Ascending aorta (tissue), 2 donors: ENCODE measurements around the gene ESM1. TPM values are rescaled to one million over a fixed set of nuclear protein-coding genes. Genes with fewer than 3 reads are reported as not detected.
"Not testable (repeated sequence)": the region's sequence is repeated elsewhere in the genome, so short reads cannot be mapped to it uniquely, and the experiment has no call there.

Experiments
- DNase-seq, 2 donors: peaks; one replicate each; pipeline ENCODE4 v3.0.0-alpha.2; 2019; ENCODE audit warnings: low spot score in 2 of 2
- H3K27ac ChIP-seq, 2 donors: fragments of 200-600 bp; sonication (generic); one replicate each; pipeline ENCODE4 v1.5.1; 2016 to 2017; ENCODE audit warnings: mild to moderate bottlenecking in 1 of 2
- H3K27me3 ChIP-seq: fragments of 200-600 bp; sonication (generic); one replicate; pipeline ENCODE4 v1.5.1; 2017
- H3K36me3 ChIP-seq, 2 donors: fragments of 200-600 bp; sonication (generic); one replicate each; pipeline ENCODE4 v1.5.1; 2016
- H3K4me1 ChIP-seq, 2 donors: fragments of 200-600 bp; sonication (generic); one replicate each; pipeline ENCODE4 v1.5.1; 2016 to 2017; ENCODE audit warnings: mild to moderate bottlenecking in 1 of 2
- H3K4me3 ChIP-seq, 2 donors: fragments of 200-600 bp; sonication (generic); one replicate each; pipeline ENCODE4 v1.5.1; 2016 to 2017; ENCODE audit warnings: mild to moderate bottlenecking in 1 of 2
- H3K9me3 ChIP-seq, 2 donors: fragments of 200-600 bp; sonication (generic); one replicate each; pipeline ENCODE4 v1.5.1; 2016
- CTCF ChIP-seq, 3 experiments: fragments of 200-600 bp in 2 of 3; fragments of 450-650 bp in 1 of 3; sonication (generic) in 2 of 3; IDR thresholded peaks; one replicate each; pipeline ENCODE4 v1.5.1; 2016 to 2019; ENCODE audit warnings: antibody characterized with exemption in 3 of 3, mild to moderate bottlenecking in 1 of 3, moderate library complexity in 1 of 3
- intact Hi-C: fragments of 100-400 bp; cut with DNase I; formaldehyde crosslinking; loops from one replicate; pipeline ENCODE4 v1.15.1; 2023
- total RNA-seq: library from RNA; depleted of rRNA; stranded (reverse); fragments of >200 nt; gene quantifications from one replicate; pipeline ENCODE4 v1.1.0, GENCODE V29; 2016

Gene ESM1
- total RNA-seq, 1 donor from 2014 or later: not detected

GRCh38 chr5:55027595-55027994 is 42.2 kb upstream of the ESM1 start:
- no peaks in the 10 kb centered on the region for H3K36me3 ChIP-seq
- H3K4me3 ChIP-seq: no peak overlapping the region
- no peak overlapping the region for H3K27ac ChIP-seq
- intact Hi-C loops: no loop called here
- H3K9me3 ChIP-seq: no peaks in the 10 kb centered on the region
- H3K4me1 ChIP-seq: no peaks in the 10 kb centered on the region
- TF ChIP-seq CTCF (IDR thresholded peaks at IDR 0.05): no peak
- no peaks in the 10 kb centered on the region for H3K27me3 ChIP-seq
- DNase-seq: no peak

GRCh38 chr5:55022450-55022849 is 37.1 kb upstream of the ESM1 start:
- H3K4me3 ChIP-seq: no peak overlapping the region
- intact Hi-C loops: no loop called here

GRCh38 chr5:55021821-55022220 is 36.4 kb upstream of the ESM1 start:
- Histone ChIP-seq H3K27me3 (no peaks in the 10 kb centered on the region), H3K36me3 (no peaks in the 10 kb centered on the region), H3K4me1 (peaks cover 0 to 5% of the 10 kb centered on the region in 2 donors), H3K9me3 (no peaks in the 10 kb centered on the region), H3K4me3 (no peak overlapping the region), H3K27ac (no peak overlapping the region)
- TF ChIP-seq CTCF (IDR thresholded peaks at IDR 0.05): no peak
- no peak for DNase-seq
- intact Hi-C loops: no loop called here

More at GRCh38 chr5:55022450-55022849, 37.1 kb upstream of the ESM1 start:
- no peaks in the 10 kb centered on the region for H3K27me3 ChIP-seq
- no peak overlapping the region for H3K27ac ChIP-seq
- H3K4me1 ChIP-seq: peaks cover 0 to 5% of the 10 kb centered on the region in 2 donors
- H3K9me3 ChIP-seq: no peaks in the 10 kb centered on the region
- DNase-seq: no peak
- H3K36me3 ChIP-seq: no peaks in the 10 kb centered on the region
- TF ChIP-seq CTCF (IDR thresholded peaks at IDR 0.05): no peak

GRCh38 chr5:55021410-55021809 is 36.0 kb upstream of the ESM1 start:
- no peak for TF ChIP-seq CTCF (IDR thresholded peaks at IDR 0.05)
- no peaks in the 10 kb centered on the region for H3K27me3 ChIP-seq
- no peak for DNase-seq
- H3K4me1 ChIP-seq: peaks cover 0 to 5% of the 10 kb centered on the region in 2 donors
- no peak overlapping the region for H3K4me3 ChIP-seq
- intact Hi-C loops: no loop called here
- no peak overlapping the region for H3K27ac ChIP-seq
- no peaks in the 10 kb centered on the region for H3K9me3 ChIP-seq
- H3K36me3 ChIP-seq: no peaks in the 10 kb centered on the region

GRCh38 chr5:55010149-55010548 is 24.8 kb upstream of the ESM1 start:
- H3K9me3 ChIP-seq, H3K4me3 ChIP-seq, H3K4me1 ChIP-seq, H3K27ac ChIP-seq, intact Hi-C loops, H3K36me3 ChIP-seq, DNase-seq, H3K27me3 ChIP-seq: not testable (repeated sequence)

GRCh38 chr5:55004729-55005128 is 19.3 kb upstream of the ESM1 start:
- Histone ChIP-seq H3K4me1 (no peaks in the 10 kb centered on the region), H3K27ac (no peak overlapping the region), H3K27me3 (no peaks in the 10 kb centered on the region), H3K36me3 (no peaks in the 10 kb centered on the region), H3K4me3 (no peak overlapping the region), H3K9me3 (no peaks in the 10 kb centered on the region)
- intact Hi-C loops: no loop called here
- DNase-seq: no peak
- TF ChIP-seq CTCF (IDR thresholded peaks at IDR 0.05): no peak
